ENCODE measurements around the gene DPCD. TPM values are rescaled to one million over a fixed set of nuclear protein-coding genes. Genes with fewer than 3 reads are reported as not detected.

The DPCD gene
- total RNA-seq, 2 experiments from 2014 or later = 9.1 to 10.3 TPM

- no peaks in the 10 kb centered on the region for H3K9me3 ChIP-seq (ENCODE audit: low read length)
- no peak overlapping the region for H3K27ac ChIP-seq (ENCODE audit: low read depth, low read length, poor library complexity, severe bottlenecking)
- H3K36me3 ChIP-seq (ENCODE audit: insufficient read depth, low read length) = peaks cover 37% of the 10 kb centered on the region
- H3K79me2 ChIP-seq (ENCODE audit: insufficient read depth, low read depth, low read length) = no peaks in the 10 kb centered on the region
- no peak overlapping the region for H3K4me2 ChIP-seq (ENCODE audit: low read length)
- ChIA-PET CTCF (ENCODE audit: unreplicated experiment) (no interaction called here), POLR2A (interaction anchor here (0.7 to 0.9 kb wide), 2 partner anchors 36 to 504 kb away, joined by 3 read pairs; no protein-coding TSS in a partner anchor)
- no peaks in the 10 kb centered on the region for H3K4me1 ChIP-seq (ENCODE audit: insufficient read depth, low read length, poor library complexity, severe bottlenecking)
- no peak overlapping the region for H2AFZ ChIP-seq (ENCODE audit: low read length)
- DNase-seq (ENCODE audit: low spot score) = no peak
- H3K4me3 ChIP-seq (ENCODE audit: low read depth, low read length, poor library complexity, severe bottlenecking) = no peak overlapping the region
- no peaks in the 10 kb centered on the region for H4K20me1 ChIP-seq (ENCODE audit: insufficient read depth, low read length)
- no TSS peak for BruUV-seq (replicated peaks)
- no peaks in the 10 kb centered on the region for H3K9me2 ChIP-seq (ENCODE audit: insufficient read depth, low read length)
- intact Hi-C loops (cut with micrococcal nuclease; ENCODE audit: unreplicated experiment) = no loop called here
- TF ChIP-seq EZH2phosphoT487 (IDR thresholded peaks at IDR 0.05; ENCODE audit: borderline replicate concordance, low read depth, low read length) (no peak), CTCF (conservative IDR thresholded peaks at IDR 0.05; ENCODE audit: low read length) (no peak)
Measured at GRCh38 chr10:101653536-101653935, 65.4 kb downstream of the DPCD start.

GRCh38 chr10:101655570-101655969, 67.4 kb downstream of the DPCD start:
- no peak overlapping the region for H3K4me2 ChIP-seq (ENCODE audit: low read length)
- intact Hi-C loops (cut with micrococcal nuclease; ENCODE audit: unreplicated experiment) = no loop called here
- peaks cover 51% of the 10 kb centered on the region for H3K36me3 ChIP-seq (ENCODE audit: insufficient read depth, low read length)
- no peak overlapping the region for H3K4me3 ChIP-seq (ENCODE audit: low read depth, low read length, poor library complexity, severe bottlenecking)
- ChIA-PET CTCF (ENCODE audit: unreplicated experiment) (no interaction called here), POLR2A (no interaction called here)
- TF ChIP-seq CTCF (conservative IDR thresholded peaks at IDR 0.05; ENCODE audit: low read length) (no peak), EZH2phosphoT487 (IDR thresholded peaks at IDR 0.05; ENCODE audit: borderline replicate concordance, low read depth, low read length) (no peak)
- H4K20me1 ChIP-seq (ENCODE audit: insufficient read depth, low read length) = no peaks in the 10 kb centered on the region
- BruUV-seq (replicated peaks) = no TSS peak
- no peaks in the 10 kb centered on the region for H3K9me2 ChIP-seq (ENCODE audit: insufficient read depth, low read length)
- no peaks in the 10 kb centered on the region for H3K79me2 ChIP-seq (ENCODE audit: insufficient read depth, low read depth, low read length)
- no peak overlapping the region for H3K27ac ChIP-seq (ENCODE audit: low read depth, low read length, poor library complexity, severe bottlenecking)
- no peak overlapping the region for H2AFZ ChIP-seq (ENCODE audit: low read length)
- no peak for DNase-seq (ENCODE audit: low spot score)
- no peaks in the 10 kb centered on the region for H3K9me3 ChIP-seq (ENCODE audit: low read length)
- no peaks in the 10 kb centered on the region for H3K4me1 ChIP-seq (ENCODE audit: insufficient read depth, low read length, poor library complexity, severe bottlenecking)

GRCh38 chr10:101656890-101657289, 68.8 kb downstream of the DPCD start:
- no peak for DNase-seq (ENCODE audit: low spot score)
- intact Hi-C loops (cut with micrococcal nuclease; ENCODE audit: unreplicated experiment) = no loop called here
- BruUV-seq (replicated peaks) = no TSS peak
- peaks cover 60% of the 10 kb centered on the region for H3K36me3 ChIP-seq (ENCODE audit: insufficient read depth, low read length)
- no peak overlapping the region for H3K27ac ChIP-seq (ENCODE audit: low read depth, low read length, poor library complexity, severe bottlenecking)
- no peaks in the 10 kb centered on the region for H3K9me3 ChIP-seq (ENCODE audit: low read length)
- H4K20me1 ChIP-seq (ENCODE audit: insufficient read depth, low read length) = no peaks in the 10 kb centered on the region
- no peak overlapping the region for H2AFZ ChIP-seq (ENCODE audit: low read length)
- POLR2A ChIA-PET = no interaction called here
- H3K4me1 ChIP-seq (ENCODE audit: insufficient read depth, low read length, poor library complexity, severe bottlenecking) = no peaks in the 10 kb centered on the region
- no peak overlapping the region for H3K4me3 ChIP-seq (ENCODE audit: low read depth, low read length, poor library complexity, severe bottlenecking)
- H3K9me2 ChIP-seq (ENCODE audit: insufficient read depth, low read length) = no peaks in the 10 kb centered on the region
- H3K4me2 ChIP-seq (ENCODE audit: low read length) = no peak overlapping the region
- CTCF ChIA-PET (ENCODE audit: unreplicated experiment) = no interaction called here
- TF ChIP-seq EZH2phosphoT487 (IDR thresholded peaks at IDR 0.05; ENCODE audit: borderline replicate concordance, low read depth, low read length) (no peak), CTCF (conservative IDR thresholded peaks at IDR 0.05; ENCODE audit: low read length) (no peak)
- no peaks in the 10 kb centered on the region for H3K79me2 ChIP-seq (ENCODE audit: insufficient read depth, low read depth, low read length)

All from OCI-LY7 (cell line).